Measurements from ENCODE around the gene NR5A2.

NR5A2 gene

GRCh38 chr1:200162877-200163276 lies 135.4 kb downstream of the NR5A2 start:
- TF ChIP-seq CTCF (IDR thresholded peaks at IDR 0.05; ENCODE audit: low read depth, low read length, missing control alignments) = no peak
- DNase-seq (ENCODE audit: extremely low read depth, low read depth) = no peak
- no peak overlapping the region for H3K4me3 ChIP-seq (replicated peaks; ENCODE audit: low read depth, low read length)

DNA sequence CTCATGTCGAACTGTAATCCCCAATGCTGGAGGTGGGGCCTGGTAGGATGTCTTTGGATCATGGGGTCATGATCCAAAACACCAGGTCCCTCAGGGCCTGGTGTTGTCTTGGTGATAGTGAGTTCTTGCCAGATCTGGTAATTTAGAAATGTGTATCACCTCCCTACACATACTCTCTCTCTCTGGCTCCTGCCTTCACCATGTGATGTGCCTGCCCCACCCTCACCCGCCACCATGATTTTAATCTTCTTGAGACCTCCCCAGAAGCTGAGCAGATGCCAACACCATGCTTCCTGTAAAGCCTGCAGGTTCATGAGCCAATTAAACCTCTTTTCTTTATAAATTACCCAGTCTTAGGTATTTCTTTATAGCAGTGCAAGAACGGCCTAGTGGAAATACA lies 136.4 kb downstream of the NR5A2 start:
- DNase-seq (ENCODE audit: extremely low read depth, low read depth) = no peak
- no peak for TF ChIP-seq CTCF (IDR thresholded peaks at IDR 0.05; ENCODE audit: low read depth, low read length, missing control alignments)
- H3K4me3 ChIP-seq (replicated peaks; ENCODE audit: low read depth, low read length) = no peak overlapping the region

- no peak for DNase-seq (ENCODE audit: extremely low read depth, low read depth)
- no peak overlapping the region for H3K4me3 ChIP-seq (replicated peaks; ENCODE audit: low read depth, low read length)
- TF ChIP-seq CTCF (IDR thresholded peaks at IDR 0.05; ENCODE audit: low read depth, low read length, missing control alignments) = no peak
Observed at GRCh38 chr1:200165493-200166220, 138.1 kb downstream of the NR5A2 start.

DNA sequence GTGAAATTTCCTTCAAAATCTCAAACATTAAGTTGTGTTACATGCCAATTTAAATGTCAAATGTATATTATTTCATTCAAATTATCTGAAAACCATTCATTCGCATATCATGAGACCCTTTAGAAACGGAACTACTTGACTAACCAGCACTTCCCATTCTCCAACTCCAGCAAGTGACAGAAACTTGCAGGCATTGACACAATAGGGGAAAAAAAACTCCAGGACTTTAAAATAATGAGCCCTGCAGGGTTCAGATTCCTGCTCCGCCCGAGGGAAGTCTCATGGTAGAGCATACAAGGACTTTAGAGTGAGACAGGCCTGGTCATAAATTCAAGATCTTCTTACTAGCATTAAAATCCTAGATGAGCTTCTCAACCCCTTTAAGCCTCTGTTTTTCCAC lies 138.9 kb downstream of the NR5A2 start:
- H3K4me3 ChIP-seq (replicated peaks; ENCODE audit: low read depth, low read length) = no peak overlapping the region
- DNase-seq (ENCODE audit: extremely low read depth, low read depth) = no peak
- no peak for TF ChIP-seq CTCF (IDR thresholded peaks at IDR 0.05; ENCODE audit: low read depth, low read length, missing control alignments)

DNA sequence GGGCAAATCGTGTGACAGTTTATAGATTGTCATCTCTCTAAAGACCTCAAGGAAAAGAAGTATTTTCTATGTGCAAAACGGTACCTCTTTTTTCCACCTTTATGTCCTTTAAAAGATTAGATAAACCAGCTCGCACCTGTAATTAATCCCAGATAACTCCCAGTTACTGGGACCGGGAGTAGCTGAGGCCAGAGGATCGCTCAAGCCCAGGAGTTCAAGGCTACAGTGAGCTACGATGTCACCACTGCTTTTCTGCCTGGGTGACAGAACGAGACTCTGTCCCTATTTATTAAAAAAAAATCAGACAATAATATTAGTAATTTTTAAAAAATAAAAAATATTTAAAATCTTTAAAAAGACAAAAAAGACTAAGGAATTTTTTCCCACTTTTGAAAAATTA lies 141.4 kb downstream of the NR5A2 start:
- no peak overlapping the region for H3K4me3 ChIP-seq (replicated peaks; ENCODE audit: low read depth, low read length)
- TF ChIP-seq CTCF (IDR thresholded peaks at IDR 0.05; ENCODE audit: low read depth, low read length, missing control alignments) = no peak
- no peak for DNase-seq (ENCODE audit: extremely low read depth, low read depth)

DNA sequence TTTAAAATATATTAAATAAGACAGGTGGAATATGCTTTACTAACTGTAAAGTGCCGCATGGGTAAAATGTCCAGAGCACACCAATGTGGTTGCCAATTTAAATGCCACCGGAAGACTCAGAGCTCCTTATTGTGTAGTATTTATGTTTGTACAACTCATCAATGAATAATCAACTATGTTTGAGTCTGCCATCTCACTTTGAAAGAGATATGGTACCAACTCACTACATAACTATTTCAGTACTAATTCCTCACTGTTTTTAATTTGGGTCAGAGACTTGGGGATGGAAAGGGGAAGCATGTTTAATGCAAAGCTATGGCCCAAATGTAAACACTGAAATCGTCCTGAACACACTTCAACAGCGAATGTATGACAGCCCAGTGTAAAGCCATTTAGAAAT lies 144.8 kb downstream of the NR5A2 start:
- H3K4me3 ChIP-seq (replicated peaks; ENCODE audit: low read depth, low read length) = no peak overlapping the region
- no peak for DNase-seq (ENCODE audit: extremely low read depth, low read depth)

More for the DNA sequence above, 144.8 kb downstream of the NR5A2 start:
- TF ChIP-seq CTCF (IDR thresholded peaks at IDR 0.05; ENCODE audit: low read depth, low read length, missing control alignments) = no peak

All from HFF-Myc (cell line).